ENCODE measurements around the gene CREM.

The CREM gene

GRCh38 chr10:35224045-35224740 is 97.5 kb downstream of the CREM start:
- DNase-seq, result no peak

DNA sequence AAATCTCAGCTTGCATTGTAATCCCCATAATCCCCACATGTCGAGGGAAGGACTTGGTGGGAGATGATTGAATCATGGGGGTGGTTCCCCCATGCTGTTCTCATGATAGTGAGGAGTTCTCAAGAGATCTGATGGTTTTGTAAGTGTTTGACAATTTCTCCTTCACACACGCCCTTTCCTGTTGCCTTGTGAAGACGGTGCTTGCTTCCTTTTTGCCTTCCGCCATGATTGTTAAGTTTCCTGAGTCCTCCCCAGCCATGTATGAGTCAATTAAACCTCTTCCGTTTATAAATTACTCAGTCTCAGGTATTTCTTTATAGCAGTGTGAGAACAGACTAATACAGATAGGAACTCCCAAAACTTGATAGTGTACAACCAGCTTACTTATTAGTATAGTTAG is 98.6 kb downstream of the CREM start:
- no peak for DNase-seq

GRCh38 chr10:35226507-35226906 is 99.9 kb downstream of the CREM start:
- no peak for DNase-seq

DNA sequence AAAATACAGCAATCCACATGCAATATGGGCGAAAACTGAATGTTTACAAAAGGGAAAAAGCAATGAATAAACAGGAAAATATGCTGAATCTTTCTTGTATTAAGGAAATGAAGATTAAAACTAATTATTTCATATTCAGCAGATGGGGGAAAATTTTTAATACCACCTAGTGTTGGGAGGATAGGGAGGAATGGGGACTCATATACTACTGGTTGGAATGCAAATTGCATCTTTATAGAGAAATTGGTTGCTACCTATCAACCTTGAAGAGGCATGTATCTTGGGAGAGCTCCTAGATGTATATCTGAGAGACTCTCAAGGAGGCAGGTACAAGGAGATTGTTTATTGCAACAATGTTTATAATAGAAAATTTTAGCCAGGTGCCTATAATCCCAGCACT is 101.4 kb downstream of the CREM start:
- DNase-seq, result no peak

GRCh38 chr10:35231646-35232045 is 105.0 kb downstream of the CREM start:
- no peak for DNase-seq

- DNase-seq, result no peak
Observed at GRCh38 chr10:35232527-35232926, 105.9 kb downstream of the CREM start.

- no peak for DNase-seq
Observed at GRCh38 chr10:35234073-35234472, 107.4 kb downstream of the CREM start.

GRCh38 chr10:35236739-35237138 is 110.1 kb downstream of the CREM start:
- no peak for DNase-seq

GRCh38 chr10:35237766-35238512 is 111.3 kb downstream of the CREM start:
- no peak for DNase-seq

- DNase-seq, result no peak
Observed at GRCh38 chr10:35244549-35244948, 117.9 kb downstream of the CREM start.

- DNase-seq, result no peak
Observed at GRCh38 chr10:35246770-35247343, 120.2 kb downstream of the CREM start.

- no peak for DNase-seq
Observed at GRCh38 chr10:35251373-35252100, 124.9 kb downstream of the CREM start.

DNA sequence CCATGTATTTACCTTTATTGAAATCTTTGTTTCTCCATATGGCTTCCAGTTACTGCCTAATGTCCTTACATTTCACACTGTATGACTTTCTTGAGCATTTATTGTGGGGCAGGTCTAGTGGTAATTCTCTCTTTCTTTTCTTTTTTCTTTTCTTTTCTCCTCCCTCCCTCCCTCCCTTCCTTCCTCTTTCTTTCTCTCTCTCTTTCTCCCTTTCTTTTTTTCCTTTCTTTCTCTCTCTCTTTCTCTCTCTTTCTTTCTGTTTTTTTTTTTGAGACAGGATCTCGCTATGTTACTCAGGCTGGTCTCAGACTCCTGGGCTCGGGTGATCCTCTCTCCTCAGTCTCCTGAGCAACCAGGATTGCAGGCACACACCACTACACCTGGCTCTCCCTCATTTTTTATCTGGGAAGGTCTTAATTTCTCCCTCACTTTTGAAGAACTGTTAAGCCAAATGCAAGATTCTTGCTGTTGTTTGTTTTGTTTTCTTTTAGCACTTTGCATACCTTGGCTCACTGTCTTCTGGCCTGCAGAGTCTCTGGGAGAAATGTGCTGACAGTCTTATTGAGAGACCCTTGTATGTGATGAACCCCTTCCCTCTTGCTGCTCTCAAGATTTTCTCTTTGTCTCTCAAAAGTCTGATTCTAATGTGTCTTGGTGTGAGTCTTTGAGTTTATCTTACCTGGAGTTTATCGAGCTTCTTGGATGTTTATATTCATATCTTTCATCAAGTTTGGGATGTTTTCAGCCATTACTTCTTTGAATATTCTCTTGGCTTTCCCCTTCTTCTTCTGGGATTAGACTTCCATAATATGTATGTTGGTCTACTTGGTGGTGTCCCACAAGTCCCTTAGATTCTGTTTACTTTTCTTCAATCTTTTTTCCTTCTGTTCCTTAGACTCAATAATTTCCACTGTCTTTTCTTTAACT is 130.7 kb downstream of the CREM start:
- no peak for DNase-seq

- no peak for DNase-seq
Observed at GRCh38 chr10:35259769-35260397, 133.2 kb downstream of the CREM start.

GRCh38 chr10:35262436-35262835 is 135.8 kb downstream of the CREM start:
- DNase-seq, result no peak

Data from effector CD8-positive, alpha-beta T cell (primary cell).